B cell (primary cell): Measurements from ENCODE around the gene MAP3K4. TPM values are rescaled to one million over a fixed set of nuclear protein-coding genes. Genes with fewer than 3 reads are reported as not detected.

ENCODE experiments used
- ATAC-seq: fragments of 200-7000 bp; cut with Tn5 transposase; one replicate; pipeline ENCODE4 v1.10.0; 2021; ENCODE audit warnings: low read depth, mild to moderate bottlenecking, moderate number of reproducible peaks, moderate library complexity
- CTCF ChIA-PET: fragments of 350-600 bp; sonication (Branson Sonifier 250); formaldehyde crosslinking; loops from one replicate; lab custom pipeline; 2021; ENCODE audit warnings: antibody characterized with exemption, inconsistent platforms; lab: Charles Lee
- POLR2A ChIA-PET: fragments of 350-600 bp; sonication (Branson Sonifier 250); formaldehyde crosslinking; loops from one replicate; lab custom pipeline; 2021; ENCODE audit warnings: antibody characterized with exemption; lab: Charles Lee
- DNase-seq: peaks from one replicate; pipeline ENCODE4 v3.0.0; 2013
- H2AFZ ChIP-seq: 2 replicates; pipeline ENCODE4 v1.6.1; 2012; ENCODE audit warnings: mild to moderate bottlenecking, low read depth, low read length; ENCODE audit not compliant: insufficient read depth, poor library complexity, severe bottlenecking
- H3K27ac ChIP-seq, 2 donors: 1 replicate in 1 of 2; 2 replicates in 1 of 2; pipeline ENCODE4 v1.5.1; 2012 to 2013; ENCODE audit warnings: low read length in 2 of 2, mild to moderate bottlenecking in 2 of 2, moderate library complexity in 1 of 2
- H3K27me3 ChIP-seq, 4 experiments: fragments of 200-600 bp in 1 of 4; sonication (generic) in 1 of 4; replicated peaks in 1 of 4; 1 replicate in 2 of 4; 2 replicates in 2 of 4; pipeline versions ENCODE4 v1.6.1 to v1.7.0; 2013 to 2016; ENCODE audit warnings: low read length in 3 of 4, mild to moderate bottlenecking in 2 of 4, mixed read lengths in 1 of 4, moderate library complexity in 1 of 4; ENCODE audit not compliant: insufficient read depth in 4 of 4, control insufficient read depth in 3 of 4; ENCODE audit errors: control extremely low read depth in 1 of 4
- H3K36me3 ChIP-seq, 2 experiments: replicated peaks in 1 of 2; 1 replicate in 1 of 2; 2 replicates in 1 of 2; pipeline versions ENCODE4 v1.6.1 to v1.7.1; 2013; ENCODE audit warnings: low read length in 1 of 2; ENCODE audit not compliant: insufficient read depth in 2 of 2, control insufficient read depth in 1 of 2; ENCODE audit errors: control extremely low read depth in 1 of 2, extremely low read depth in 1 of 2
- H3K4me1 ChIP-seq, 2 donors: fragments of 200-600 bp in 1 of 2; sonication (generic) in 1 of 2; 1 replicate in 1 of 2; 2 replicates in 1 of 2; pipeline versions ENCODE4 v1.5.1 to v1.6.1; 2013 to 2017; ENCODE audit warnings: low read length in 2 of 2; ENCODE audit not compliant: control insufficient read depth in 2 of 2, insufficient read depth in 2 of 2
- H3K4me2 ChIP-seq: replicated peaks from 2 replicates; pipeline ENCODE3; 2012; ENCODE audit warnings: mild to moderate bottlenecking, low read depth, low read length; ENCODE audit not compliant: poor library complexity, severe bottlenecking
- H3K4me3 ChIP-seq, 5 experiments: fragments of 200-600 bp in 1 of 5; sonication (generic) in 1 of 5; 1 replicate in 3 of 5; 2 replicates in 2 of 5; pipeline versions ENCODE4 v1.5.1 to v1.7.0; 2011 to 2016; ENCODE audit warnings: low read length in 4 of 5, mild to moderate bottlenecking in 4 of 5, low read depth in 2 of 5, control low read depth in 1 of 5, moderate library complexity in 1 of 5; ENCODE audit not compliant: insufficient read depth in 1 of 5; ENCODE audit errors: control extremely low read depth in 1 of 5, extremely low read depth in 1 of 5
- H3K79me2 ChIP-seq: fragments of 200-600 bp; sonication (generic); one replicate; pipeline ENCODE4 v1.6.0; 2016; ENCODE audit warnings: low read length; ENCODE audit not compliant: control insufficient read depth, insufficient read depth
- H3K9ac ChIP-seq: fragments of 200-600 bp; sonication (generic); 2 replicates; pipeline ENCODE4 v1.6.1; 2017; ENCODE audit warnings: mild to moderate bottlenecking, low read length, moderate library complexity
- H3K9me3 ChIP-seq, 3 donors: one replicate each; pipeline versions ENCODE4 v1.6.1 to v1.7.1; 2013; ENCODE audit warnings: low read length in 2 of 3; ENCODE audit not compliant: control insufficient read depth in 2 of 3, insufficient read depth in 1 of 3; ENCODE audit errors: control extremely low read depth in 1 of 3
- H4K20me1 ChIP-seq: 2 replicates; pipeline ENCODE4 v1.6.0; 2012; ENCODE audit warnings: mild to moderate bottlenecking, low read length; ENCODE audit not compliant: insufficient read depth, control insufficient read depth, poor library complexity, severe bottlenecking
- H3K27ac Mint-ChIP-seq: one replicate; pipeline ENCODE4 v1.8.0; 2021; ENCODE audit warnings: mixed read lengths
- H3K27me3 Mint-ChIP-seq: one replicate; pipeline ENCODE4 v1.8.0; 2021; ENCODE audit warnings: mixed read lengths
- H3K4me1 Mint-ChIP-seq: one replicate; pipeline ENCODE4 v1.8.0; 2021; ENCODE audit warnings: mixed read lengths
- H3K4me3 Mint-ChIP-seq: one replicate; pipeline ENCODE4 v1.8.0; 2021; ENCODE audit warnings: mixed read lengths
- H3K9me3 Mint-ChIP-seq: one replicate; pipeline ENCODE4 v1.8.0; 2022; ENCODE audit warnings: mixed read lengths; ENCODE audit not compliant: insufficient read depth
- EZH2 ChIP-seq: IDR thresholded peaks from 2 replicates; pipeline ENCODE4 v1.6.1; 2012; ENCODE audit warnings: borderline replicate concordance, low read depth, mild to moderate bottlenecking, moderate library complexity, low read length; ENCODE audit not compliant: insufficient read depth, poor library complexity, severe bottlenecking
- WGBS: methylation state at CpG from one replicate; pipeline ENCODE4 v1.1.5; 2013; ENCODE audit warnings: missing lambda C conversion rate; ENCODE audit not compliant: insufficient coverage; 5-methylcytosine and 5-hydroxymethylcytosine counted together
- intact Hi-C: fragments of 100-400 bp; cut with micrococcal nuclease; formaldehyde crosslinking; loops from one replicate; pipeline ENCODE4 v1.10.0; 2022
- polyA plus RNA-seq: library from polyadenylated mRNA; depleted of rRNA; stranded (reverse); fragments of >200 nt; gene quantifications from 2 replicates; pipeline ENCODE4 v1.2.3, GENCODE V29; 2012
- total RNA-seq, 2 donors: library from RNA; stranded (reverse); fragments of 120-200 nt in 1 of 2; gene quantifications; 1 replicate in 1 of 2; 2 replicates in 1 of 2; pipeline versions ENCODE4 v1.2.3 to v1.2.4, GENCODE V29; 2013 to 2022
- TF ChIP-seq, protein P1 (sequence below): fragments of 200-600 bp; IDR thresholded peaks from one replicate; pipeline ENCODE4 v1.8.0; 2022; ENCODE audit warnings: antibody characterized with exemption, mild to moderate bottlenecking

Gene MAP3K4
- total and polyA plus RNA-seq, 2 donors (not counting 1 experiment from before 2014, with no cell fraction given): 24.4 to 105 TPM

DNA sequence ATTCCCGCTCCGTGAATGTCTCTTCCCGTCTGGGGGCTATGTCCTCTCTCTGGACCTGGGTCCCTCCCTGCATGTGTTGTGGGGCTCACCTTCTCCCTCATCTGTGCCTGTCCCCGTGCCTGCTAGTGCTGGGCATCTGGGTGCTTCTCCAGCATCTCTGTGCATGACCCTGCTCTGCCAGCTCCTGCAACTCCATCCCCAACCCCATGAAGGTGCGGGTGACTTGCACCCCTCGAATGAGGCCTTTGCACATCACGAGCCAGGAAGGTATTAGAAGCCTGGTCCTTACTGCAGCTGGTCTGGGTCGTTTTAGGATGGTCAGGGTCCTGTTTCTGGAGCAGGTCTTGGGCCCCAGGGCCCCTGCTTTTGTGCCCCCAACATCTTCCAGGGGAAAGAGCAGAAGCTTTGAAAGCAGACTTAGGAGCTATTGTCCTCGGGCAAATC is 172.6 kb downstream of the MAP3K4 start:
- ATAC-seq (no peak), DNase-seq (no peak)
- Histone ChIP-seq H3K9me3 (no peaks in the 10 kb centered on the region), H2AFZ (no peak overlapping the region), H3K4me3 (no peak overlapping the region), H3K27ac (no peak overlapping the region), H3K36me3 (peaks cover 1 to 6% of the 10 kb centered on the region in 2 experiments), H3K4me2 (no peak overlapping the region), H3K4me1 (peaks cover 8 to 9% of the 10 kb centered on the region in 2 donors), H3K79me2 (no peaks in the 10 kb centered on the region), H3K27me3 (no peaks in the 10 kb centered on the region), H3K9ac (no peak overlapping the region), H4K20me1 (no peaks in the 10 kb centered on the region)
- H3K4me3 Mint-ChIP-seq: no peak overlapping the region
- intact Hi-C loops: no loop called here
- 94% methylated on average over 8 of the region's 9 CpGs for WGBS
- ChIA-PET POLR2A (no interaction called here), CTCF (no interaction called here)
- H3K9me3 Mint-ChIP-seq: no peaks in the 10 kb centered on the region
- TF ChIP-seq, protein P1, sequence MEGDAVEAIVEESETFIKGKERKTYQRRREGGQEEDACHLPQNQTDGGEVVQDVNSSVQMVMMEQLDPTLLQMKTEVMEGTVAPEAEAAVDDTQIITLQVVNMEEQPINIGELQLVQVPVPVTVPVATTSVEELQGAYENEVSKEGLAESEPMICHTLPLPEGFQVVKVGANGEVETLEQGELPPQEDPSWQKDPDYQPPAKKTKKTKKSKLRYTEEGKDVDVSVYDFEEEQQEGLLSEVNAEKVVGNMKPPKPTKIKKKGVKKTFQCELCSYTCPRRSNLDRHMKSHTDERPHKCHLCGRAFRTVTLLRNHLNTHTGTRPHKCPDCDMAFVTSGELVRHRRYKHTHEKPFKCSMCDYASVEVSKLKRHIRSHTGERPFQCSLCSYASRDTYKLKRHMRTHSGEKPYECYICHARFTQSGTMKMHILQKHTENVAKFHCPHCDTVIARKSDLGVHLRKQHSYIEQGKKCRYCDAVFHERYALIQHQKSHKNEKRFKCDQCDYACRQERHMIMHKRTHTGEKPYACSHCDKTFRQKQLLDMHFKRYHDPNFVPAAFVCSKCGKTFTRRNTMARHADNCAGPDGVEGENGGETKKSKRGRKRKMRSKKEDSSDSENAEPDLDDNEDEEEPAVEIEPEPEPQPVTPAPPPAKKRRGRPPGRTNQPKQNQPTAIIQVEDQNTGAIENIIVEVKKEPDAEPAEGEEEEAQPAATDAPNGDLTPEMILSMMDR: no peak
- TF ChIP-seq EZH2: no peak
- H3K4me1 Mint-ChIP-seq: peaks cover 9% of the 10 kb centered on the region
- no peak overlapping the region for H3K27ac Mint-ChIP-seq
- H3K27me3 Mint-ChIP-seq: no peaks in the 10 kb centered on the region

- no peak overlapping the region for H3K27ac ChIP-seq
- no peaks in the 10 kb centered on the region for H3K9me3 Mint-ChIP-seq
- no peak overlapping the region for H3K4me3 Mint-ChIP-seq
- TF ChIP-seq EZH2: no peak
- TF ChIP-seq, protein P1: no peak
- POLR2A ChIA-PET: no interaction called here
- no peaks in the 10 kb centered on the region for H3K27me3 ChIP-seq
- H3K4me1 ChIP-seq: peaks cover 28% of the 10 kb centered on the region in 2 donors
- no peaks in the 10 kb centered on the region for H3K9me3 ChIP-seq
- H3K4me1 Mint-ChIP-seq: peaks cover 29% of the 10 kb centered on the region
- no peak overlapping the region for H3K9ac ChIP-seq
- no peaks in the 10 kb centered on the region for H3K79me2 ChIP-seq
- DNase-seq (no peak), ATAC-seq (no peak)
- H3K4me2 ChIP-seq: no peak overlapping the region
- no peaks in the 10 kb centered on the region for H3K27me3 Mint-ChIP-seq
- no peak overlapping the region for H3K4me3 ChIP-seq
- H4K20me1 ChIP-seq: no peaks in the 10 kb centered on the region
- intact Hi-C loops: no loop called here
- H3K36me3 ChIP-seq: peaks cover 0 to 6% of the 10 kb centered on the region in 2 experiments
- H2AFZ ChIP-seq: no peak overlapping the region
- H3K27ac Mint-ChIP-seq: no peak overlapping the region
- CTCF ChIA-PET: no interaction called here
- 88% methylated on average over 10 of the region's 11 CpGs for WGBS
These were observed 174.6 kb downstream of the MAP3K4 start for GRCh38 chr6:161166176-161166575.
